Astrocyte (in vitro differentiated cells and primary cell): Measurements from ENCODE around the gene TMED4. TPM values are rescaled to one million over a fixed set of nuclear protein-coding genes. Genes with fewer than 3 reads are reported as not detected.

ENCODE experiments used
- DNase-seq: peaks from one replicate; pipeline ENCODE4 v3.0.0-alpha.2; 2010; ENCODE audit warnings: low read depth
- FAIRE-seq: peaks from 2 replicates; lab custom pipeline; 2011; peaks lifted over from hg19 to GRCh38; lab: Jason Lieb, UNC
- H2AFZ ChIP-seq: 2 replicates; pipeline ENCODE4 v1.6.0; 2012; ENCODE audit warnings: low read depth, low read length, inconsistent platforms
- H3K27ac ChIP-seq: 2 replicates; pipeline ENCODE4 v1.5.1; 2011; ENCODE audit warnings: low read depth, low read length, inconsistent platforms
- H3K27me3 ChIP-seq: 2 replicates; pipeline ENCODE4 v1.6.0; 2011; ENCODE audit warnings: low read length, inconsistent platforms; ENCODE audit not compliant: insufficient read depth
- H3K36me3 ChIP-seq: 2 replicates; pipeline ENCODE4 v1.5.1; 2011; ENCODE audit warnings: low read length, inconsistent platforms; ENCODE audit not compliant: insufficient read depth
- H3K4me1 ChIP-seq: 2 replicates; pipeline ENCODE4 v1.5.1; 2011; ENCODE audit warnings: low read length, inconsistent platforms; ENCODE audit not compliant: insufficient read depth
- H3K4me2 ChIP-seq: 2 replicates; pipeline ENCODE4 v1.6.0; 2012; ENCODE audit warnings: low read length, inconsistent platforms
- H3K4me3 ChIP-seq: 2 replicates; pipeline ENCODE4 v1.5.1; 2011; ENCODE audit warnings: low read depth, mild to moderate bottlenecking, low read length, inconsistent platforms; ENCODE audit not compliant: insufficient read depth
- H3K79me2 ChIP-seq: 2 replicates; pipeline ENCODE4 v1.6.0; 2012; ENCODE audit warnings: mild to moderate bottlenecking, low read length, inconsistent platforms; ENCODE audit not compliant: insufficient read depth
- H3K9ac ChIP-seq: 2 replicates; pipeline ENCODE4 v1.6.0; 2012; ENCODE audit warnings: mild to moderate bottlenecking, low read length, inconsistent platforms
- H3K9me3 ChIP-seq: 2 replicates; pipeline ENCODE4 v1.5.1; 2012; ENCODE audit warnings: low read depth, mild to moderate bottlenecking, low read length, inconsistent platforms; ENCODE audit not compliant: insufficient read depth
- H4K20me1 ChIP-seq: 2 replicates; pipeline ENCODE4 v1.6.0; 2012; ENCODE audit warnings: low read length, inconsistent platforms; ENCODE audit not compliant: insufficient read depth
- H3K27ac Mint-ChIP-seq: one replicate; pipeline ENCODE4 v1.8.0; 2021; ENCODE audit warnings: mild to moderate bottlenecking, mixed read lengths; ENCODE audit not compliant: unreplicated experiment
- H3K27me3 Mint-ChIP-seq: one replicate; pipeline ENCODE4 v1.8.0; 2021; ENCODE audit warnings: low read depth, mixed read lengths; ENCODE audit not compliant: unreplicated experiment
- H3K36me3 Mint-ChIP-seq: one replicate; pipeline ENCODE4 v1.8.0; 2021; ENCODE audit warnings: low read depth, mixed read lengths; ENCODE audit not compliant: unreplicated experiment
- H3K4me1 Mint-ChIP-seq: one replicate; pipeline ENCODE4 v1.8.0; 2021; ENCODE audit warnings: low read depth, mixed read lengths; ENCODE audit not compliant: unreplicated experiment
- H3K4me3 Mint-ChIP-seq: one replicate; pipeline ENCODE4 v1.8.0; 2021; ENCODE audit warnings: mild to moderate bottlenecking, moderate library complexity, mixed read lengths; ENCODE audit not compliant: unreplicated experiment
- H3K9me3 Mint-ChIP-seq: one replicate; pipeline ENCODE4 v1.8.0; 2021; ENCODE audit warnings: mild to moderate bottlenecking, mixed read lengths; ENCODE audit not compliant: unreplicated experiment
- EZH2 ChIP-seq: IDR thresholded peaks from 2 replicates; pipeline ENCODE4 v1.6.1; 2012; ENCODE audit warnings: mild to moderate bottlenecking, low read length, inconsistent platforms; ENCODE audit not compliant: insufficient read depth
- total RNA-seq: library from RNA; stranded (reverse); gene quantifications from 2 replicates; pipeline ENCODE4 v1.2.1, GENCODE V29; 2021
- TF ChIP-seq, protein P1 (sequence below): IDR thresholded peaks from 2 replicates; pipeline ENCODE4 v1.5.1; 2011; ENCODE audit warnings: low read depth, mild to moderate bottlenecking, inconsistent platforms, low read length, moderate library complexity; ENCODE audit not compliant: insufficient read depth

The TMED4 gene
- total RNA-seq, 1 donor from 2014 or later = 69.2 TPM

DNA sequence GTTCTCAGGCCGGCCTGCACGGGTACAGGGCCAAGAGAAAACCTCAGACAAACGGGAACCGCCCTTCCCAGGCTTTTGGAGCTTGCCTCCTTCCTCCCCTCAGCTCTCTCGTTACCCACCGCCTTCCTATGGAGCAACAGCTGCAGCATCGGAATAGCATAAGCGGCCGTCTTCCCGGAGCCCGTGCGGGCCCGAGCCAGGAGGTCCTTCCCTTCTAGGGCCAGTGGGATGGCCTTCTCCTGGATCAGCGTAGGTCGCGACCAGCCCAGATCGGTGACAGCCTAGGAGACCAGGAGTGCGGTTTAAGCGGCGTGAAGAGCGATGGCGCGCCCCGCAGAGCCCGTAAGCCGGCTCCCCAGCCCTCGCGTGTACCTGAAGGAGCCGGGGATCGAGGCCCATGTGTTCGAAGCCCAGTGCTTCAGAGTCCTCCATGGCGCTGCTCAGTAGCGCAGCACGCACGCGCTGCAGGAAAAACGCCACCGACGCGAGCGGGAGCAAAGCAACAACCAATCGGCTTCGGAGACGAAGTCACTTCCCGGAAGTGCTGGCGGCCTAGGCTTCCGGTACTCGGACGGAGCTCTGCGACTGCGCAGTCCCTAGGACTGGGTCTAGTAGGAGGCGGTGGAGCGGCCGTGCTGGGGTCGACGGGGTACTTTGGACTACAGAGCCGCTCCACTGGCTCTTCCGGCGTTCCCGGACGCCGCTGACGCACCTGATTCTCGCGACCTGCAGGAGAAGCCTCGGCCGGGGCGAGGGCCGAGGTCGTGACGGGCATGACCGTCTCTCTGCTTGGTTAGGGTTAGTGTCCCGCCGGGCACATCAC lies 8.4 kb downstream of the TMED4 start, which contains the start of gene DDX56:
TSS of gene DDX56 (minus strand) at position 445 of the 823 bp plus-strand sequence. CDS start at position 432, 13 bp downstream.
- H3K36me3 ChIP-seq = peaks cover 50% of the 10 kb centered on the region
- peak; percentile 43 for FAIRE-seq
- DNase-seq = peak; percentile 85

DNA sequence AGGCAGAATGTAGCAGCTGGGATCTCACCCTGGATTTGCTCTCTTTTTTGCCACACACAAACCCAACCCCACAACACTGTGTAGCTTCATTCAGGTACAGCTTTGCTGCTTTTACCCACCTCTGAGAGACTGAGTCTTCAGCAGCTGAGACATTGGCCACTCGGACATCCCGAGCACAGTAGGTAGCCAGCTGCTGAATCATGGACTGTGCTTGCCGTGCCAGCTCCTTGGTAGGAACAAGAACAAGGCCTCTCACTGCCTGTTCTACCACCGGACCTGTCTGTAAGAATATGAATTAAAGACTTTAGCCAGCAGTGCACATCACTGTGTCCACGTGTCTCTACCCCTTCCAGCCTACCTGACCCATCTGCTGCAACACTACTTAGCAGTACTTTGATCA lies 9.3 kb downstream of the TMED4 start:
- no peak for DNase-seq

More for the DNA sequence above, 8.4 kb downstream of the TMED4 start, which contains the start of gene DDX56:
- Histone ChIP-seq H3K27me3 (no peaks in the 10 kb centered on the region), H3K9me3 (no peaks in the 10 kb centered on the region), H3K4me1 (peaks cover 20% of the 10 kb centered on the region), H3K4me3 (peak within 1 kb of the TSS; percentile 98), H2AFZ (peak within 1 kb of the TSS; percentile 88), H3K9ac (peak within 1 kb of the TSS; percentile 98), H3K4me2 (peak within 1 kb of the TSS; percentile 96), H4K20me1 (peaks cover 36% of the 10 kb centered on the region), H3K79me2 (peaks cover 71% of the 10 kb centered on the region), H3K27ac (peak within 1 kb of the TSS; percentile 86)
- TF ChIP-seq, protein P1, sequence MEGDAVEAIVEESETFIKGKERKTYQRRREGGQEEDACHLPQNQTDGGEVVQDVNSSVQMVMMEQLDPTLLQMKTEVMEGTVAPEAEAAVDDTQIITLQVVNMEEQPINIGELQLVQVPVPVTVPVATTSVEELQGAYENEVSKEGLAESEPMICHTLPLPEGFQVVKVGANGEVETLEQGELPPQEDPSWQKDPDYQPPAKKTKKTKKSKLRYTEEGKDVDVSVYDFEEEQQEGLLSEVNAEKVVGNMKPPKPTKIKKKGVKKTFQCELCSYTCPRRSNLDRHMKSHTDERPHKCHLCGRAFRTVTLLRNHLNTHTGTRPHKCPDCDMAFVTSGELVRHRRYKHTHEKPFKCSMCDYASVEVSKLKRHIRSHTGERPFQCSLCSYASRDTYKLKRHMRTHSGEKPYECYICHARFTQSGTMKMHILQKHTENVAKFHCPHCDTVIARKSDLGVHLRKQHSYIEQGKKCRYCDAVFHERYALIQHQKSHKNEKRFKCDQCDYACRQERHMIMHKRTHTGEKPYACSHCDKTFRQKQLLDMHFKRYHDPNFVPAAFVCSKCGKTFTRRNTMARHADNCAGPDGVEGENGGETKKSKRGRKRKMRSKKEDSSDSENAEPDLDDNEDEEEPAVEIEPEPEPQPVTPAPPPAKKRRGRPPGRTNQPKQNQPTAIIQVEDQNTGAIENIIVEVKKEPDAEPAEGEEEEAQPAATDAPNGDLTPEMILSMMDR = no peak
- no peak for TF ChIP-seq EZH2
- no peaks in the 10 kb centered on the region for H3K27me3 Mint-ChIP-seq
- peak within 1 kb of the TSS; percentile 75 for H3K27ac Mint-ChIP-seq
- no peaks in the 10 kb centered on the region for H3K9me3 Mint-ChIP-seq
- H3K4me1 Mint-ChIP-seq = peaks cover 28% of the 10 kb centered on the region
- H3K36me3 Mint-ChIP-seq = peaks cover 21% of the 10 kb centered on the region
- peak within 1 kb of the TSS; percentile 98 for H3K4me3 Mint-ChIP-seq

More for the DNA sequence above, 9.3 kb downstream of the TMED4 start:
- Histone ChIP-seq H2AFZ (no peak overlapping the region), H3K79me2 (peaks cover 65% of the 10 kb centered on the region), H3K36me3 (peaks cover 55% of the 10 kb centered on the region), H3K9ac (peak overlapping the region; percentile 98), H3K9me3 (no peaks in the 10 kb centered on the region), H3K27ac (peak overlapping the region; percentile 86), H3K4me3 (peak overlapping the region; percentile 98), H3K4me1 (peaks cover 20% of the 10 kb centered on the region), H3K4me2 (peak overlapping the region; percentile 96), H3K27me3 (no peaks in the 10 kb centered on the region), H4K20me1 (peaks cover 45% of the 10 kb centered on the region)
- H3K4me3 Mint-ChIP-seq = peak overlapping the region; percentile 98
- TF ChIP-seq, protein P1 = no peak
- TF ChIP-seq EZH2 = no peak
- peak overlapping the region; percentile 75 for H3K27ac Mint-ChIP-seq
- peaks cover 21% of the 10 kb centered on the region for H3K36me3 Mint-ChIP-seq
- no peaks in the 10 kb centered on the region for H3K9me3 Mint-ChIP-seq
- H3K27me3 Mint-ChIP-seq = no peaks in the 10 kb centered on the region
- peaks cover 28% of the 10 kb centered on the region for H3K4me1 Mint-ChIP-seq
- FAIRE-seq = no peak
